ENCODE results near the gene CHST1.

Gene CHST1

DNA sequence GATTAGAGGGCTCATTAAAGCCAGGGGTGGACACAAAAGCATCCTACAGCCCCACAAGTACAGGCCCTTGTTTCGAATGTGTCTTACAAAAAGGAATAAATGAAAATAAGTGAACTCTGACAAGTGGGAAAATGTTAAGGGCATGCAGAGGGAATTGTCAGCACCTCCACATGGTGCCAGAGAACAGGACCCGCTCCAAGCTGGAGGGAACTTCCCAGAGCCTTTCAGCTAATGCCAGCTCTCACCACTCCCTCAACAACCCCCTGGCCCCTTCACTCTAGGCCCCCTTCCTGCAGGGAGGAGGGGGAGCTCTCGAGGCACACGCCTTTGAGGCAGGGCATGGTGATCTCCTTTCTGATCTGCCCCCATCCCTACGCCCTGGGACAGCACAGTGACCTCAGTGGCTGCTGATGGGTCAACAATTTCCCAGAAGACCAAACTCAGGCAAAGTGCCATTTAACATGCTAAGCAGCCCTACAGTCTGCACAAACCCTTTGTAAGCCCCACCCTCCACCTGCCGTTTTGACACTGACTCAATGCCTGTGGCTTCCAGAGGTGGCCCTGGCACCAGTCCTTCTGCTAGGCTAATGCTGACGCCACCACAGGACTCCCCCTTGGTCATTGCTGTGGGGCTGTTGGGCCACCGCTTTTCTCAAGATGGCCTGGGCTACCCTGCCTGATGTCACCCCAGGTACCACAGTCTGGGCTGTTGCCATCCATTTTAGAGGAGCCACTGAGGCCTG lies 12.5 kb upstream of the CHST1 start:
- no peak overlapping the region for H2BK120ac ChIP-seq (ENCODE audit: insufficient read depth, low read length, poor library complexity)
- H3K27ac ChIP-seq (ENCODE audit: low read depth, low read length) = no peak overlapping the region
- no peak overlapping the region for H3K9ac ChIP-seq (ENCODE audit: low read length)
- H2BK5ac ChIP-seq (ENCODE audit: low read depth, low read length, poor library complexity) = no peak overlapping the region
- H3K4me2 ChIP-seq (ENCODE audit: low read length) = no peak overlapping the region
- no peak overlapping the region for H3K18ac ChIP-seq (ENCODE audit: low read length)
- H4K12ac ChIP-seq (ENCODE audit: low read depth, low read length) = no peak overlapping the region
- no peaks in the 10 kb centered on the region for H3K36me3 ChIP-seq (ENCODE audit: control insufficient read depth in 1 of 2, insufficient read depth in 2 of 2, low read length in 2 of 2)
- no peaks in the 10 kb centered on the region for H3K79me1 ChIP-seq (ENCODE audit: low read length)
- H3K23ac ChIP-seq (ENCODE audit: low read length) = no peak overlapping the region
- no peak overlapping the region for H2AFZ ChIP-seq (ENCODE audit: insufficient read depth, low read length, poor library complexity)
- no peak for DNase-seq
- no CpG with 5 or more reads among the region's 8 CpGs for WGBS (ENCODE audit: extremely low coverage, insufficient coverage, insufficient read length)
- no peak overlapping the region for H2AK5ac ChIP-seq (ENCODE audit: low read length)
- no peak overlapping the region for H2BK12ac ChIP-seq (ENCODE audit: low read length)
- H3K27me3 ChIP-seq (ENCODE audit: insufficient read depth, low read length) = no peaks in the 10 kb centered on the region
- H3K4ac ChIP-seq (ENCODE audit: low read depth, low read length) = no peak overlapping the region
- no peaks in the 10 kb centered on the region for H3K79me2 ChIP-seq (ENCODE audit: control insufficient read depth, insufficient read depth, low read length, poor library complexity)
- H4K8ac ChIP-seq (ENCODE audit: low read depth, low read length) = no peak overlapping the region
- H3K9me3 ChIP-seq (ENCODE audit: insufficient read depth, low read depth, low read length) = no peaks in the 10 kb centered on the region
- H3K4me3 ChIP-seq (ENCODE audit: low read depth, low read length) = no peak overlapping the region
- peaks cover 0 to 3% of the 10 kb centered on the region in 2 experiments for H3K4me1 ChIP-seq (ENCODE audit: control insufficient read depth in 1 of 2, insufficient read depth in 2 of 2, low read length in 2 of 2)
- H3K14ac ChIP-seq (ENCODE audit: low read length) = no peak overlapping the region
- no peak overlapping the region for H4K91ac ChIP-seq (ENCODE audit: low read depth, low read length)

DNA sequence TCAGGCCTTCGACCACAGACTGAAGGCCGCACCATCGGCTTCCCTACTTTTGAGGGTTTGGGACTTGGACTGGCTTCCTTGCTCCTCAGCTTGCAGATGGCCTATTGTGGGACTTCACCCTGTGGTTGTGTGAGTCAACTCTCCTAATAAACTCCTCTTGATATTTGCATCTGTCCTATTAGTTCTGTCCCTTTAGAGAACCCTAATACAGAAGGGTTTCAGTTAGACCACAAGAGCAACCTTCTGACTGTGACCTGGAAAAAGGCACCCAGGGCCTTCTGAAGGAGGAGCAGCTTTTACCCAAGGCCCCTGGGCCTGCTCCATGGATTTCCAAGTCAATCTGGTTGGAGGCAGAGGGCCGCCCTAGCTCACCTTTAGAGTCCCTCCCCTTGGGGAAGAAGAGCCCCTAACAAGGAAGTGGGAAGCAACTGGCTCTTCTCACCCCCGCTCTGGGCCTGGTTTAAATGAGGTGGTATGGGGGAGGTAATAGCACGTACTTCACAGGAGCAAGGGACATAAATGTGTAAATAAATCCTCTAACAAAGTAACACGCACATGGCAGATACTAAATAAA lies 11.2 kb upstream of the CHST1 start:
- H4K8ac ChIP-seq (ENCODE audit: low read depth, low read length) = no peak overlapping the region

GRCh38 chr11:45675646-45676045 lies 10.2 kb upstream of the CHST1 start:
- H4K8ac ChIP-seq (ENCODE audit: low read depth, low read length) = no peak overlapping the region
- no peak overlapping the region for H4K12ac ChIP-seq (ENCODE audit: low read depth, low read length)
- H3K9me3 ChIP-seq (ENCODE audit: insufficient read depth, low read depth, low read length) = no peaks in the 10 kb centered on the region
- H3K9ac ChIP-seq (ENCODE audit: low read length) = no peak overlapping the region
- no peak overlapping the region for H2AK5ac ChIP-seq (ENCODE audit: low read length)
- no CpG with 5 or more reads among the region's 4 CpGs for WGBS (ENCODE audit: extremely low coverage, insufficient coverage, insufficient read length)
- no peaks in the 10 kb centered on the region for H3K79me2 ChIP-seq (ENCODE audit: control insufficient read depth, insufficient read depth, low read length, poor library complexity)
- H2AFZ ChIP-seq (ENCODE audit: insufficient read depth, low read length, poor library complexity) = no peak overlapping the region
- no peak overlapping the region for H3K14ac ChIP-seq (ENCODE audit: low read length)
- no peak overlapping the region for H3K4ac ChIP-seq (ENCODE audit: low read depth, low read length)
- H3K4me2 ChIP-seq (ENCODE audit: low read length) = no peak overlapping the region
- H3K4me3 ChIP-seq (ENCODE audit: low read depth, low read length) = no peak overlapping the region
- no peak overlapping the region for H3K23ac ChIP-seq (ENCODE audit: low read length)
- no peak overlapping the region for H2BK5ac ChIP-seq (ENCODE audit: low read depth, low read length, poor library complexity)
- no peaks in the 10 kb centered on the region for H3K36me3 ChIP-seq (ENCODE audit: control insufficient read depth in 1 of 2, insufficient read depth in 2 of 2, low read length in 2 of 2)
- no peaks in the 10 kb centered on the region for H3K79me1 ChIP-seq (ENCODE audit: low read length)
- no peak overlapping the region for H4K91ac ChIP-seq (ENCODE audit: low read depth, low read length)
- no peak overlapping the region for H3K18ac ChIP-seq (ENCODE audit: low read length)
- no peak for DNase-seq
- no peak overlapping the region for H2BK120ac ChIP-seq (ENCODE audit: insufficient read depth, low read length, poor library complexity)
- H2BK12ac ChIP-seq (ENCODE audit: low read length) = no peak overlapping the region
- H3K27me3 ChIP-seq (ENCODE audit: insufficient read depth, low read length) = no peaks in the 10 kb centered on the region
- H3K27ac ChIP-seq (ENCODE audit: low read depth, low read length) = no peak overlapping the region
- H3K4me1 ChIP-seq (ENCODE audit: control insufficient read depth in 1 of 2, insufficient read depth in 2 of 2, low read length in 2 of 2) = peaks cover 0 to 3% of the 10 kb centered on the region in 2 experiments

More for the DNA sequence above, 11.2 kb upstream of the CHST1 start:
- no peak overlapping the region for H2BK120ac ChIP-seq (ENCODE audit: insufficient read depth, low read length, poor library complexity)
- H2BK12ac ChIP-seq (ENCODE audit: low read length) = no peak overlapping the region
- no peak for DNase-seq
- no peak overlapping the region for H3K4me3 ChIP-seq (ENCODE audit: low read depth, low read length)
- H3K79me2 ChIP-seq (ENCODE audit: control insufficient read depth, insufficient read depth, low read length, poor library complexity) = no peaks in the 10 kb centered on the region
- no peak overlapping the region for H3K23ac ChIP-seq (ENCODE audit: low read length)
- H2AK5ac ChIP-seq (ENCODE audit: low read length) = no peak overlapping the region
- H4K12ac ChIP-seq (ENCODE audit: low read depth, low read length) = no peak overlapping the region
- H3K9me3 ChIP-seq (ENCODE audit: insufficient read depth, low read depth, low read length) = no peaks in the 10 kb centered on the region
- peaks cover 0 to 3% of the 10 kb centered on the region in 2 experiments for H3K4me1 ChIP-seq (ENCODE audit: control insufficient read depth in 1 of 2, insufficient read depth in 2 of 2, low read length in 2 of 2)
- H3K79me1 ChIP-seq (ENCODE audit: low read length) = no peaks in the 10 kb centered on the region
- no peak overlapping the region for H3K4ac ChIP-seq (ENCODE audit: low read depth, low read length)
- H3K27me3 ChIP-seq (ENCODE audit: insufficient read depth, low read length) = no peaks in the 10 kb centered on the region
- H3K36me3 ChIP-seq (ENCODE audit: control insufficient read depth in 1 of 2, insufficient read depth in 2 of 2, low read length in 2 of 2) = no peaks in the 10 kb centered on the region
- no CpG with 5 or more reads among the region's 7 CpGs for WGBS (ENCODE audit: extremely low coverage, insufficient coverage, insufficient read length)
- H3K9ac ChIP-seq (ENCODE audit: low read length) = no peak overlapping the region
- H3K14ac ChIP-seq (ENCODE audit: low read length) = no peak overlapping the region
- H3K4me2 ChIP-seq (ENCODE audit: low read length) = no peak overlapping the region
- H2BK5ac ChIP-seq (ENCODE audit: low read depth, low read length, poor library complexity) = no peak overlapping the region
- no peak overlapping the region for H3K18ac ChIP-seq (ENCODE audit: low read length)
- no peak overlapping the region for H3K27ac ChIP-seq (ENCODE audit: low read depth, low read length)
- no peak overlapping the region for H2AFZ ChIP-seq (ENCODE audit: insufficient read depth, low read length, poor library complexity)
- H4K91ac ChIP-seq (ENCODE audit: low read depth, low read length) = no peak overlapping the region

- Histone ChIP-seq H2AK5ac (ENCODE audit: low read length) (no peak overlapping the region), H3K4ac (ENCODE audit: low read depth, low read length) (no peak overlapping the region), H2BK12ac (ENCODE audit: low read length) (no peak overlapping the region), H3K4me1 (ENCODE audit: control insufficient read depth in 1 of 2, insufficient read depth in 2 of 2, low read length in 2 of 2) (peaks cover 0 to 3% of the 10 kb centered on the region in 2 experiments), H3K18ac (ENCODE audit: low read length) (no peak overlapping the region), H3K9ac (ENCODE audit: low read length) (no peak overlapping the region), H3K27ac (ENCODE audit: low read depth, low read length) (no peak overlapping the region), H3K36me3 (ENCODE audit: control insufficient read depth in 1 of 2, insufficient read depth in 2 of 2, low read length in 2 of 2) (no peaks in the 10 kb centered on the region), H4K91ac (ENCODE audit: low read depth, low read length) (no peak overlapping the region), H3K79me2 (ENCODE audit: control insufficient read depth, insufficient read depth, low read length, poor library complexity) (no peaks in the 10 kb centered on the region), H3K27me3 (ENCODE audit: insufficient read depth, low read length) (no peaks in the 10 kb centered on the region), H2AFZ (ENCODE audit: insufficient read depth, low read length, poor library complexity) (no peak overlapping the region), H3K79me1 (ENCODE audit: low read length) (no peaks in the 10 kb centered on the region), H3K23ac (ENCODE audit: low read length) (no peak overlapping the region), H4K8ac (ENCODE audit: low read depth, low read length) (no peak overlapping the region), H2BK5ac (ENCODE audit: low read depth, low read length, poor library complexity) (no peak overlapping the region), H3K9me3 (ENCODE audit: insufficient read depth, low read depth, low read length) (no peaks in the 10 kb centered on the region), H3K4me2 (ENCODE audit: low read length) (no peak overlapping the region), H3K14ac (ENCODE audit: low read length) (no peak overlapping the region), H3K4me3 (ENCODE audit: low read depth, low read length) (no peak overlapping the region), H2BK120ac (ENCODE audit: insufficient read depth, low read length, poor library complexity) (no peak overlapping the region), H4K12ac (ENCODE audit: low read depth, low read length) (no peak overlapping the region)
- no peak for DNase-seq
- no CpG with 5 or more reads among the region's 9 CpGs for WGBS (ENCODE audit: extremely low coverage, insufficient coverage, insufficient read length)
Measured at GRCh38 chr11:45674481-45675190, 9.2 kb upstream of the CHST1 start.
